Fibroblast of pulmonary artery (primary cell): ENCODE data around the gene NPAS3.

Experiments used
- DNase-seq: peaks from one replicate; pipeline ENCODE4 v3.0.0-alpha.2; 2010; ENCODE audit warnings: low read depth
- H3K4me3 ChIP-seq: replicated peaks from 2 replicates; pipeline ENCODE4 v1.5.1; 2011; ENCODE audit warnings: low read depth, mild to moderate bottlenecking, control low read depth, low read length, moderate library complexity
- CTCF ChIP-seq: IDR thresholded peaks from 2 replicates; pipeline ENCODE4 v1.5.1; 2011; ENCODE audit warnings: mild to moderate bottlenecking, control low read depth, low read length, inconsistent platforms; ENCODE audit errors: missing control alignments

The NPAS3 gene

GRCh38 chr14:33103489-33103888 lies 164.8 kb downstream of the NPAS3 start:
- no peak for DNase-seq
- no peak overlapping the region for H3K4me3 ChIP-seq
- no peak for TF ChIP-seq CTCF

- H3K4me3 ChIP-seq, result no peak overlapping the region
- TF ChIP-seq CTCF, result no peak
- no peak for DNase-seq
Measured at GRCh38 chr14:33103966-33104365, 165.3 kb downstream of the NPAS3 start.

- H3K4me3 ChIP-seq, result no peak overlapping the region
- TF ChIP-seq CTCF, result no peak
- no peak for DNase-seq
Measured at GRCh38 chr14:33110737-33111443, 172.2 kb downstream of the NPAS3 start.

GRCh38 chr14:33114331-33114730 lies 175.7 kb downstream of the NPAS3 start:
- no peak for TF ChIP-seq CTCF
- H3K4me3 ChIP-seq, result no peak overlapping the region
- no peak for DNase-seq

- no peak for TF ChIP-seq CTCF
- DNase-seq, result no peak
Measured at GRCh38 chr14:33118668-33119067, 180.0 kb downstream of the NPAS3 start.

GRCh38 chr14:33120341-33120740 lies 181.7 kb downstream of the NPAS3 start:
- TF ChIP-seq CTCF, result no peak
- DNase-seq, result peak; percentile 40

More at GRCh38 chr14:33118668-33119067, 180.0 kb downstream of the NPAS3 start:
- H3K4me3 ChIP-seq, result no peak overlapping the region

GRCh38 chr14:33120966-33121365 lies 182.3 kb downstream of the NPAS3 start:
- DNase-seq, result peak; percentile 24
- TF ChIP-seq CTCF, result no peak
- no peak overlapping the region for H3K4me3 ChIP-seq

More at GRCh38 chr14:33120341-33120740, 181.7 kb downstream of the NPAS3 start:
- H3K4me3 ChIP-seq, result no peak overlapping the region
